Effector memory CD4-positive, alpha-beta T cell (primary cell): ENCODE results near the gene UBAC2.

Experiments
- DNase-seq, 3 donors: peaks; one replicate each; pipeline ENCODE4 v3.0.0-alpha.2; 2020
- H3K27ac ChIP-seq: 2 replicates; pipeline ENCODE4 v1.7.0; 2013; ENCODE audit warnings: mild to moderate bottlenecking, low read length, moderate library complexity; ENCODE audit not compliant: insufficient read depth, poor library complexity, severe bottlenecking
- H3K27me3 ChIP-seq: replicated peaks from 2 replicates; pipeline ENCODE4 v1.7.0; 2013; ENCODE audit warnings: mild to moderate bottlenecking, low read length; ENCODE audit not compliant: insufficient read depth, control insufficient read depth, poor library complexity, severe bottlenecking
- H3K36me3 ChIP-seq: 2 replicates; pipeline ENCODE4 v1.7.0; 2013; ENCODE audit warnings: mild to moderate bottlenecking, low read length, moderate library complexity; ENCODE audit not compliant: control insufficient read depth, insufficient read depth
- H3K4me1 ChIP-seq: 2 replicates; pipeline ENCODE4 v1.7.0; 2013; ENCODE audit warnings: low read length, mild to moderate bottlenecking; ENCODE audit not compliant: control insufficient read depth, insufficient read depth, poor library complexity, severe bottlenecking
- H3K4me3 ChIP-seq: 2 replicates; pipeline ENCODE4 v1.7.0; 2013; ENCODE audit warnings: low read length, low read depth, mild to moderate bottlenecking; ENCODE audit not compliant: insufficient read depth, poor library complexity, severe bottlenecking
- H3K9me3 ChIP-seq: 2 replicates; pipeline ENCODE4 v1.7.0; 2013; ENCODE audit warnings: mild to moderate bottlenecking, low read length, moderate library complexity; ENCODE audit not compliant: control insufficient read depth

Gene UBAC2

DNA sequence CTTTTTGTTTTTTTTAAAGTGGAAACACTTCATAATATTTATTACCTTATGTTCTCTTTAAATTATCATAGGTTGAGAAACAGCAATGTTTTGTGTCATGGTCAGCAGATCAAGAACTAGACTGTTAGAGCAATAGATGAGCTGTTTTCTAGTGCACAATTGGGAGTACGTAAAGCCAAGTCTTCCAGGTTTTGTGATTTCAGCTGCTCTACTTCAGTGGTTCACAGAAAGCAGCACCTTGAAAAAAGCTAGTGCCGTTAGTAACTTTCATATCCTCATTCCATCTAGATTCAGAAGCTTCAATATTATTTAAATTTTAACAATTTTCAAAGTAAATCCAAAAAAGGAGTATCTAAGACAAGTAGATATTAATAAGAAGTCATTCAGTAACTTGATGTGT lies 55.6 kb downstream of the UBAC2 start:
- no peak for DNase-seq
- peak overlapping the region; percentile 63 for H3K4me3 ChIP-seq
- H3K27ac ChIP-seq: peak overlapping the region; percentile 61
- no peaks in the 10 kb centered on the region for H3K9me3 ChIP-seq
- peaks cover 18% of the 10 kb centered on the region for H3K36me3 ChIP-seq
- peaks cover 15% of the 10 kb centered on the region for H3K4me1 ChIP-seq
- no peaks in the 10 kb centered on the region for H3K27me3 ChIP-seq

- peak overlapping the region; percentile 61 for H3K27ac ChIP-seq
Measured at GRCh38 chr13:99256709-99257108, 56.1 kb downstream of the UBAC2 start.

GRCh38 chr13:99257291-99257690 lies 56.6 kb downstream of the UBAC2 start:
- Histone ChIP-seq H3K27ac (peak overlapping the region; percentile 61), H3K27me3 (no peaks in the 10 kb centered on the region), H3K4me3 (peak overlapping the region; percentile 63), H3K36me3 (peaks cover 16% of the 10 kb centered on the region), H3K9me3 (no peaks in the 10 kb centered on the region), H3K4me1 (peaks cover 10% of the 10 kb centered on the region)
- no peak for DNase-seq

More at GRCh38 chr13:99256709-99257108, 56.1 kb downstream of the UBAC2 start:
- H3K9me3 ChIP-seq: no peaks in the 10 kb centered on the region
- peaks cover 16% of the 10 kb centered on the region for H3K36me3 ChIP-seq
- H3K4me1 ChIP-seq: peaks cover 11% of the 10 kb centered on the region
- no peak for DNase-seq
- peak overlapping the region; percentile 63 for H3K4me3 ChIP-seq
- no peaks in the 10 kb centered on the region for H3K27me3 ChIP-seq

- Histone ChIP-seq H3K4me3 (peak within 1 kb of the TSS; percentile 63), H3K4me1 (peaks cover 12% of the 10 kb centered on the region), H3K27ac (peak within 1 kb of the TSS; percentile 65), H3K9me3 (no peaks in the 10 kb centered on the region), H3K27me3 (no peaks in the 10 kb centered on the region), H3K36me3 (peaks cover 16% of the 10 kb centered on the region)
- DNase-seq: no peak
Measured at GRCh38 chr13:99258210-99258860, 57.7 kb downstream of the UBAC2 start, which contains the start of gene GPR18. GPR18 (minus strand) TSS chr13:99258379; CDS start chr13:99255872, 2,507 bp downstream.

DNA sequence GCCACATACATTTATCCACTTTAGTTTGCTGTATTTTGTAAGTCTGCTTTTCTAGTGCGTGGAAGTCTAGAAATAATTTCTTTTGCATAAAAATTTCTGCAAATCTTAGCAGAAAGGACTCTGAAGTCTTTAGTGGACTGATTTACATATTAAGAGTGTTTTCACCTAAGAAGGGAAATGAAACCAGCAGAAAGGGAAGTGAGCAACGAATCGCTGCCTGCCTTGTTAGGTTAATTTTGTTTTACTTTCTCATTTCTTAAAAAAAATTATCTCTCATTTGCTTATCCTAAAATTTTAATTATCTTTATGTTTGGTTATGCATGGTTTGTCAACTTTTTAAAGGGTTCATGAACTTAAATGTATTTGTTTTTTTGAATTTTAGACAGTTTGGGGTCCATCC lies 58.3 kb downstream of the UBAC2 start:
- Histone ChIP-seq H3K27ac (peak overlapping the region; percentile 65), H3K9me3 (no peaks in the 10 kb centered on the region), H3K4me3 (peak overlapping the region; percentile 63), H3K36me3 (peaks cover 16% of the 10 kb centered on the region), H3K27me3 (no peaks in the 10 kb centered on the region), H3K4me1 (peaks cover 18% of the 10 kb centered on the region)
- no peak for DNase-seq

- peak overlapping the region; percentile 65 for H3K27ac ChIP-seq
- no peak for DNase-seq
- peaks cover 28% of the 10 kb centered on the region for H3K4me1 ChIP-seq
Measured at GRCh38 chr13:99260216-99260615, 59.6 kb downstream of the UBAC2 start.

DNA sequence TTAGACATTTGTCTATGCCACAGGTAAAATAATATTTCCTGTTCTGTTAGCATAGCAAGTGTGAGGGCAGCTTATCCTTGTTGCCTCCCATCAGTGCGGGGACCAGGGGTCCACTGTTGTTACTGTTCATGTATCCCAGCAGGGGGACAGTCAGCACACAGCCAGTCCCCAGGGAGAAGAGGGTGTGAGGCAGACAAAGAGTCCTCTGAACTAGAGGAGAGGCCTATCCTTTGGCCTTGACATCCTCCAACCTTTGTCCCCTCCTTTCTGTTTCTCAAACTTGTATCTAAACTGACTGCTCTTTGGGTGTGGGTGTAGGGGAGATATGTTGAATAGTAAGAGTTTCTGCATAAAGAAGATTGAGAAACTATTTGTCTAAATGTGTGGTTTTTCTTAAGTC lies 60.4 kb downstream of the UBAC2 start:
- DNase-seq: no peak
- no peaks in the 10 kb centered on the region for H3K36me3 ChIP-seq
- no peak overlapping the region for H3K4me3 ChIP-seq
- H3K27me3 ChIP-seq: no peaks in the 10 kb centered on the region
- H3K27ac ChIP-seq: no peak overlapping the region
- H3K9me3 ChIP-seq: no peaks in the 10 kb centered on the region
- H3K4me1 ChIP-seq: peaks cover 34% of the 10 kb centered on the region

More at GRCh38 chr13:99260216-99260615, 59.6 kb downstream of the UBAC2 start:
- H3K4me3 ChIP-seq: no peak overlapping the region
- H3K36me3 ChIP-seq: peaks cover 4% of the 10 kb centered on the region
- no peaks in the 10 kb centered on the region for H3K9me3 ChIP-seq
- H3K27me3 ChIP-seq: no peaks in the 10 kb centered on the region

GRCh38 chr13:99263126-99263785 lies 62.6 kb downstream of the UBAC2 start:
- peaks cover 3% of the 10 kb centered on the region for H3K36me3 ChIP-seq
- no peaks in the 10 kb centered on the region for H3K27me3 ChIP-seq
- no peak for DNase-seq
- no peak overlapping the region for H3K4me3 ChIP-seq
- peaks cover 34% of the 10 kb centered on the region for H3K4me1 ChIP-seq
- no peak overlapping the region for H3K27ac ChIP-seq
- no peaks in the 10 kb centered on the region for H3K9me3 ChIP-seq

- no peaks in the 10 kb centered on the region for H3K9me3 ChIP-seq
- H3K27ac ChIP-seq: peak overlapping the region; percentile 44
- H3K4me3 ChIP-seq: no peak overlapping the region
- peaks cover 3% of the 10 kb centered on the region for H3K36me3 ChIP-seq
- DNase-seq: no peak
- H3K4me1 ChIP-seq: peaks cover 34% of the 10 kb centered on the region
- H3K27me3 ChIP-seq: no peaks in the 10 kb centered on the region
Measured at GRCh38 chr13:99264051-99264450, 63.4 kb downstream of the UBAC2 start.

- no peak for DNase-seq
- no peaks in the 10 kb centered on the region for H3K9me3 ChIP-seq
- H3K4me3 ChIP-seq: no peak overlapping the region
- H3K27ac ChIP-seq: no peak overlapping the region
- no peaks in the 10 kb centered on the region for H3K27me3 ChIP-seq
- peaks cover 3% of the 10 kb centered on the region for H3K36me3 ChIP-seq
- H3K4me1 ChIP-seq: peaks cover 31% of the 10 kb centered on the region
Measured at GRCh38 chr13:99265162-99265800, 64.6 kb downstream of the UBAC2 start.
